B cell (primary cell): ENCODE measurements around the gene GFI1. TPM values are rescaled to one million over a fixed set of nuclear protein-coding genes. Genes with fewer than 3 reads are reported as not detected.

ENCODE experiments used
- ATAC-seq: fragments of 200-7000 bp; cut with Tn5 transposase; one replicate; pipeline ENCODE4 v1.10.0; 2021; ENCODE audit warnings: low read depth, mild to moderate bottlenecking, moderate number of reproducible peaks, moderate library complexity
- CTCF ChIA-PET: fragments of 350-600 bp; sonication (Branson Sonifier 250); formaldehyde crosslinking; loops from one replicate; lab custom pipeline; 2021; ENCODE audit warnings: antibody characterized with exemption, inconsistent platforms; lab: Charles Lee
- POLR2A ChIA-PET: fragments of 350-600 bp; sonication (Branson Sonifier 250); formaldehyde crosslinking; loops from one replicate; lab custom pipeline; 2021; ENCODE audit warnings: antibody characterized with exemption; lab: Charles Lee
- DNase-seq: peaks from one replicate; pipeline ENCODE4 v3.0.0; 2013
- H2AFZ ChIP-seq: 2 replicates; pipeline ENCODE4 v1.6.1; 2012; ENCODE audit warnings: mild to moderate bottlenecking, low read depth, low read length; ENCODE audit not compliant: insufficient read depth, poor library complexity, severe bottlenecking
- H3K27ac ChIP-seq, 2 donors: 1 replicate in 1 of 2; 2 replicates in 1 of 2; pipeline ENCODE4 v1.5.1; 2012 to 2013; ENCODE audit warnings: low read length in 2 of 2, mild to moderate bottlenecking in 2 of 2, moderate library complexity in 1 of 2
- H3K27me3 ChIP-seq, 4 experiments: fragments of 200-600 bp in 1 of 4; sonication (generic) in 1 of 4; replicated peaks in 1 of 4; 1 replicate in 2 of 4; 2 replicates in 2 of 4; pipeline versions ENCODE4 v1.6.1 to v1.7.0; 2013 to 2016; ENCODE audit warnings: low read length in 3 of 4, mild to moderate bottlenecking in 2 of 4, mixed read lengths in 1 of 4, moderate library complexity in 1 of 4; ENCODE audit not compliant: insufficient read depth in 4 of 4, control insufficient read depth in 3 of 4; ENCODE audit errors: control extremely low read depth in 1 of 4
- H3K36me3 ChIP-seq, 2 experiments: replicated peaks in 1 of 2; 1 replicate in 1 of 2; 2 replicates in 1 of 2; pipeline versions ENCODE4 v1.6.1 to v1.7.1; 2013; ENCODE audit warnings: low read length in 1 of 2; ENCODE audit not compliant: insufficient read depth in 2 of 2, control insufficient read depth in 1 of 2; ENCODE audit errors: control extremely low read depth in 1 of 2, extremely low read depth in 1 of 2
- H3K4me1 ChIP-seq, 2 donors: fragments of 200-600 bp in 1 of 2; sonication (generic) in 1 of 2; 1 replicate in 1 of 2; 2 replicates in 1 of 2; pipeline versions ENCODE4 v1.5.1 to v1.6.1; 2013 to 2017; ENCODE audit warnings: low read length in 2 of 2; ENCODE audit not compliant: control insufficient read depth in 2 of 2, insufficient read depth in 2 of 2
- H3K4me2 ChIP-seq: replicated peaks from 2 replicates; pipeline ENCODE3; 2012; ENCODE audit warnings: mild to moderate bottlenecking, low read depth, low read length; ENCODE audit not compliant: poor library complexity, severe bottlenecking
- H3K4me3 ChIP-seq, 5 experiments: fragments of 200-600 bp in 1 of 5; sonication (generic) in 1 of 5; 1 replicate in 3 of 5; 2 replicates in 2 of 5; pipeline versions ENCODE4 v1.5.1 to v1.7.0; 2011 to 2016; ENCODE audit warnings: low read length in 4 of 5, mild to moderate bottlenecking in 4 of 5, low read depth in 2 of 5, control low read depth in 1 of 5, moderate library complexity in 1 of 5; ENCODE audit not compliant: insufficient read depth in 1 of 5; ENCODE audit errors: control extremely low read depth in 1 of 5, extremely low read depth in 1 of 5
- H3K79me2 ChIP-seq: fragments of 200-600 bp; sonication (generic); one replicate; pipeline ENCODE4 v1.6.0; 2016; ENCODE audit warnings: low read length; ENCODE audit not compliant: control insufficient read depth, insufficient read depth
- H3K9ac ChIP-seq: fragments of 200-600 bp; sonication (generic); 2 replicates; pipeline ENCODE4 v1.6.1; 2017; ENCODE audit warnings: mild to moderate bottlenecking, low read length, moderate library complexity
- H3K9me3 ChIP-seq, 3 donors: one replicate each; pipeline versions ENCODE4 v1.6.1 to v1.7.1; 2013; ENCODE audit warnings: low read length in 2 of 3; ENCODE audit not compliant: control insufficient read depth in 2 of 3, insufficient read depth in 1 of 3; ENCODE audit errors: control extremely low read depth in 1 of 3
- H4K20me1 ChIP-seq: 2 replicates; pipeline ENCODE4 v1.6.0; 2012; ENCODE audit warnings: mild to moderate bottlenecking, low read length; ENCODE audit not compliant: insufficient read depth, control insufficient read depth, poor library complexity, severe bottlenecking
- H3K27ac Mint-ChIP-seq: one replicate; pipeline ENCODE4 v1.8.0; 2021; ENCODE audit warnings: mixed read lengths
- H3K27me3 Mint-ChIP-seq: one replicate; pipeline ENCODE4 v1.8.0; 2021; ENCODE audit warnings: mixed read lengths
- H3K4me1 Mint-ChIP-seq: one replicate; pipeline ENCODE4 v1.8.0; 2021; ENCODE audit warnings: mixed read lengths
- H3K4me3 Mint-ChIP-seq: one replicate; pipeline ENCODE4 v1.8.0; 2021; ENCODE audit warnings: mixed read lengths
- H3K9me3 Mint-ChIP-seq: one replicate; pipeline ENCODE4 v1.8.0; 2022; ENCODE audit warnings: mixed read lengths; ENCODE audit not compliant: insufficient read depth
- CTCF ChIP-seq: fragments of 200-600 bp; IDR thresholded peaks from one replicate; pipeline ENCODE4 v1.8.0; 2022; ENCODE audit warnings: antibody characterized with exemption, mild to moderate bottlenecking
- EZH2 ChIP-seq: IDR thresholded peaks from 2 replicates; pipeline ENCODE4 v1.6.1; 2012; ENCODE audit warnings: borderline replicate concordance, low read depth, mild to moderate bottlenecking, moderate library complexity, low read length; ENCODE audit not compliant: insufficient read depth, poor library complexity, severe bottlenecking
- WGBS: methylation state at CpG from one replicate; pipeline ENCODE4 v1.1.5; 2013; ENCODE audit warnings: missing lambda C conversion rate; ENCODE audit not compliant: insufficient coverage; 5-methylcytosine and 5-hydroxymethylcytosine counted together
- intact Hi-C: fragments of 100-400 bp; cut with micrococcal nuclease; formaldehyde crosslinking; loops from one replicate; pipeline ENCODE4 v1.10.0; 2022
- polyA plus RNA-seq: library from polyadenylated mRNA; depleted of rRNA; stranded (reverse); fragments of >200 nt; gene quantifications from 2 replicates; pipeline ENCODE4 v1.2.3, GENCODE V29; 2012
- total RNA-seq, 2 donors: library from RNA; stranded (reverse); fragments of 120-200 nt in 1 of 2; gene quantifications; 1 replicate in 1 of 2; 2 replicates in 1 of 2; pipeline versions ENCODE4 v1.2.3 to v1.2.4, GENCODE V29; 2013 to 2022

GFI1 gene
- total and polyA plus RNA-seq, 2 donors (not counting 1 experiment from before 2014, with no cell fraction given) = 0.76 to 1.2 TPM

GRCh38 chr1:92470216-92470615, 16.5 kb downstream of the GFI1 start:
- DNase-seq (no peak), ATAC-seq (no peak)
- no peak overlapping the region for H3K9ac ChIP-seq
- ChIA-PET CTCF (interaction anchor here (0.7 kb wide), 1 partner anchor 1939 kb away, joined by 3 read pairs; no protein-coding TSS in a partner anchor), POLR2A (no interaction called here)
- H3K4me1 Mint-ChIP-seq = peaks cover 12% of the 10 kb centered on the region
- H2AFZ ChIP-seq = no peak overlapping the region
- WGBS = no CpG with 5 or more reads among the region's 1 CpG
- no peaks in the 10 kb centered on the region for H3K9me3 Mint-ChIP-seq
- H3K27ac Mint-ChIP-seq = no peak overlapping the region
- H3K27ac ChIP-seq = no peak overlapping the region
- H3K36me3 ChIP-seq = no peaks in the 10 kb centered on the region
- H3K4me3 ChIP-seq = no peak overlapping the region
- H3K9me3 ChIP-seq = no peaks in the 10 kb centered on the region
- peaks cover 0 to 8% of the 10 kb centered on the region in 2 donors for H3K4me1 ChIP-seq
- no peaks in the 10 kb centered on the region for H4K20me1 ChIP-seq
- H3K27me3 ChIP-seq = no peaks in the 10 kb centered on the region
- no peaks in the 10 kb centered on the region for H3K27me3 Mint-ChIP-seq
- H3K4me2 ChIP-seq = no peak overlapping the region
- no peak for TF ChIP-seq EZH2
- H3K79me2 ChIP-seq = no peaks in the 10 kb centered on the region
- intact Hi-C loops = no loop called here
- no peak overlapping the region for H3K4me3 Mint-ChIP-seq

- H3K27ac Mint-ChIP-seq = no peak overlapping the region
- CTCF ChIA-PET = no interaction called here
- no peak overlapping the region for H3K4me3 Mint-ChIP-seq
Measured at GRCh38 chr1:92466683-92467352, 19.9 kb downstream of the GFI1 start.

More at GRCh38 chr1:92466683-92467352, 19.9 kb downstream of the GFI1 start:
- no CpG with 5 or more reads among the region's 1 CpG for WGBS
- no peak overlapping the region for H3K9ac ChIP-seq
- H3K36me3 ChIP-seq = no peaks in the 10 kb centered on the region
- H3K79me2 ChIP-seq = no peaks in the 10 kb centered on the region
- POLR2A ChIA-PET = interaction anchor here (0.5 kb wide), 1 partner anchor 11 kb away, joined by 10 read pairs; no protein-coding TSS in a partner anchor
- peaks cover 3% of the 10 kb centered on the region for H3K27me3 Mint-ChIP-seq
- H2AFZ ChIP-seq = no peak overlapping the region
- no peak overlapping the region for H3K4me2 ChIP-seq
- TF ChIP-seq EZH2 (no peak), CTCF (no peak)
- intact Hi-C loops = no loop called here
- peaks cover 0 to 8% of the 10 kb centered on the region in 2 donors for H3K4me1 ChIP-seq
- H3K4me3 ChIP-seq = no peak overlapping the region
- H4K20me1 ChIP-seq = no peaks in the 10 kb centered on the region
- DNase-seq (no peak), ATAC-seq (no peak)
- no peaks in the 10 kb centered on the region for H3K27me3 ChIP-seq
- H3K9me3 Mint-ChIP-seq = no peaks in the 10 kb centered on the region
- peaks cover 16% of the 10 kb centered on the region for H3K4me1 Mint-ChIP-seq
- no peaks in the 10 kb centered on the region for H3K9me3 ChIP-seq
- no peak overlapping the region for H3K27ac ChIP-seq
